Limb (tissue), 2 donors: ENCODE measurements around the gene CRIP1.

Source experiments
- DNase-seq, 2 donors: peaks; one replicate each; pipeline ENCODE4 v3.0.0-alpha.2; 2016; ENCODE audit errors: extremely low spot score in 2 of 2

CRIP1 gene

GRCh38 chr14:105480199-105480746 is 6.4 kb upstream of the CRIP1 start:
- peak in 1 of 2 donors; percentile 50 for DNase-seq

GRCh38 chr14:105480807-105481801 is 5.6 kb upstream of the CRIP1 start:
- DNase-seq = peak; percentile 88 to 97

- DNase-seq = peak; percentile 93 to 95
Measured at GRCh38 chr14:105481886-105482457, 4.7 kb upstream of the CRIP1 start.

GRCh38 chr14:105482486-105483110 is 4.1 kb upstream of the CRIP1 start:
- DNase-seq = no peak

GRCh38 chr14:105483300-105484068 is 3.2 kb upstream of the CRIP1 start:
- peak in 1 of 2 donors; percentile 54 for DNase-seq

GRCh38 chr14:105484069-105484996 is 2.4 kb upstream of the CRIP1 start:
- DNase-seq = peak in 1 of 2 donors; percentile 43

- DNase-seq = peak in 1 of 2 donors; percentile 47
Measured at GRCh38 chr14:105484997-105485393, 1.7 kb upstream of the CRIP1 start.

- peak in 1 of 2 donors; percentile 64 for DNase-seq
Measured at GRCh38 chr14:105485739-105486162, 935 bp upstream of the CRIP1 start.

- DNase-seq = no peak
Measured at GRCh38 chr14:105486974-105487448, 325 bp downstream of the CRIP1 start.

GRCh38 chr14:105487449-105487985 is 831 bp downstream of the CRIP1 start:
- peak in 1 of 2 donors; percentile 63 for DNase-seq

- peak in 1 of 2 donors; percentile 57 for DNase-seq
Measured at GRCh38 chr14:105487986-105488777, 1.5 kb downstream of the CRIP1 start.

GRCh38 chr14:105488781-105489541 is 2.3 kb downstream of the CRIP1 start:
- no peak for DNase-seq

GRCh38 chr14:105489542-105490266 is 3.0 kb downstream of the CRIP1 start:
- peak; percentile 88 to 91 for DNase-seq

- no peak for DNase-seq
Measured at GRCh38 chr14:105490267-105490571, 3.5 kb downstream of the CRIP1 start.

GRCh38 chr14:105490572-105491365 is 4.1 kb downstream of the CRIP1 start, which contains the start of gene TEDC1:
TEDC1 (plus strand) TSS chr14:105491246; CDS start chr14:105491376, 130 bp downstream.
- DNase-seq = peak; percentile 99 to 100

GRCh38 chr14:105491366-105491973 is 4.8 kb downstream of the CRIP1 start:
- peak in 1 of 2 donors; percentile 84 for DNase-seq
